Mucosa of descending colon (tissue), 3 donors: Measurements from ENCODE around the gene KRT85. TPM values are rescaled to one million over a fixed set of nuclear protein-coding genes. Genes with fewer than 3 reads are reported as not detected.

Source experiments
- ATAC-seq: fragments of 200-7000 bp; cut with Tn5 transposase; one replicate; pipeline ENCODE4 v1.9.1; 2020; ENCODE audit warnings: mild to moderate bottlenecking, moderate library complexity
- DNase-seq, 3 donors: peaks; one replicate each; pipeline ENCODE4 v3.0.0-alpha.2; 2020
- H3K36me3 ChIP-seq: fragments of 200-600 bp; one replicate; pipeline ENCODE4 v1.8.0; 2021; ENCODE audit warnings: low read depth, mild to moderate bottlenecking
- H3K4me1 ChIP-seq: fragments of 200-600 bp; one replicate; pipeline ENCODE4 v1.8.0; 2021; ENCODE audit warnings: low read depth, mild to moderate bottlenecking
- H3K4me3 ChIP-seq: fragments of 200-600 bp; one replicate; pipeline ENCODE4 v1.8.0; 2021; ENCODE audit warnings: mild to moderate bottlenecking
- H3K9me3 ChIP-seq: fragments of 200-600 bp; one replicate; pipeline ENCODE4 v1.8.0; 2021; ENCODE audit warnings: mild to moderate bottlenecking
- CTCF ChIP-seq: fragments of 200-600 bp; IDR thresholded peaks from one replicate; pipeline ENCODE4 v1.8.0; 2022; ENCODE audit warnings: antibody characterized with exemption, mild to moderate bottlenecking
- intact Hi-C, 2 donors: fragments of 100-400 bp; cut with DNase I in 1 of 2; cut with micrococcal nuclease in 1 of 2; formaldehyde crosslinking; loops; one replicate each; pipeline versions ENCODE4 v1.11.0 to v1.11.1; 2022; cut with DNase I, micrococcal nuclease
- long read RNA-seq, 2 donors: library from polyadenylated mRNA; unstranded; transcript quantifications; one replicate each; pipeline ENCODE4 v2.0.0, GENCODE V29; 2019 to 2021
- total RNA-seq, 3 donors: library from RNA; stranded (reverse); fragmentation: NEBNext Ultra II Directional in 2 of 3; extraction: Animal tissue kit (Norgen Biotek cat#: 25700) in 2 of 3; gene quantifications; one replicate each; pipeline versions ENCODE4 v1.2.1 to v1.2.4, GENCODE V29; 2021 to 2023
- donor health status: DM: no; HTN: no; CAD: no; lungs with moderate emphysema.
- donor health status: DM: no; HTN: no; CAD: no.
- donor health status: DM: no; HTN: yes; CAD: no.

KRT85 gene
- total RNA-seq = not detected
- long read RNA-seq, donor 1 = 0 reads
- long read RNA-seq, donor 2 = 0 reads

GRCh38 chr12:52366738-52367485 lies at the start of gene KRT85:
KRT85 (minus strand) TSS chr12:52367481; CDS start chr12:52367405, 76 bp downstream.
- Histone ChIP-seq H3K36me3 (no peaks in the 10 kb centered on the region), H3K4me3 (no peak within 1 kb of the TSS), H3K4me1 (no peaks in the 10 kb centered on the region), H3K9me3 (no peaks in the 10 kb centered on the region)
- intact Hi-C loops = loop anchor here in 1 of 2 donors (10.0 kb wide), 1 partner anchor 508 kb away; no protein-coding TSS in a partner anchor
- DNase-seq = no peak
- no peak for ATAC-seq
- TF ChIP-seq CTCF = no peak

- H3K9me3 ChIP-seq = no peaks in the 10 kb centered on the region
- DNase-seq (no peak), ATAC-seq (no peak)
- no peak overlapping the region for H3K4me3 ChIP-seq
- H3K4me1 ChIP-seq = no peaks in the 10 kb centered on the region
- no peak for TF ChIP-seq CTCF
- no peaks in the 10 kb centered on the region for H3K36me3 ChIP-seq
- intact Hi-C loops = no loop called here
Observed at GRCh38 chr12:52416795-52417194, 49.5 kb upstream of the KRT85 start.

GRCh38 chr12:52415870-52416750 lies 48.8 kb upstream of the KRT85 start:
- H3K4me1 ChIP-seq = no peaks in the 10 kb centered on the region
- TF ChIP-seq CTCF = no peak
- no peaks in the 10 kb centered on the region for H3K9me3 ChIP-seq
- DNase-seq (peak in 1 of 3 donors; percentile 25), ATAC-seq (peak; percentile 46)
- no peak overlapping the region for H3K4me3 ChIP-seq
- intact Hi-C loops = no loop called here
- H3K36me3 ChIP-seq = no peaks in the 10 kb centered on the region

- ATAC-seq = no peak
- intact Hi-C loops = no loop called here
Observed at GRCh38 chr12:52414936-52415335, 47.7 kb upstream of the KRT85 start.

More at GRCh38 chr12:52414936-52415335, 47.7 kb upstream of the KRT85 start:
- no peak for DNase-seq
- no peaks in the 10 kb centered on the region for H3K9me3 ChIP-seq
- no peak for TF ChIP-seq CTCF
- H3K36me3 ChIP-seq = no peaks in the 10 kb centered on the region
- H3K4me3 ChIP-seq = no peak overlapping the region
- no peaks in the 10 kb centered on the region for H3K4me1 ChIP-seq
